ENCODE results near the gene BID. TPM values are rescaled to one million over a fixed set of nuclear protein-coding genes. Genes with fewer than 3 reads are reported as not detected.

Gene BID
- total RNA-seq, 1 experiment from 2014 or later, result 66.7 TPM

GRCh38 chr22:17705951-17706900 is 68.0 kb downstream of the BID start:
- intact Hi-C loops (cut with micrococcal nuclease; ENCODE audit: unreplicated experiment), result no loop called here
- peak; percentile 98 for ATAC-seq
- DNase-seq (ENCODE audit: low read depth, low spot score), result peak; percentile 83
- no peak for TF ChIP-seq SIN3A (IDR thresholded peaks at IDR 0.05; ENCODE audit: borderline replicate concordance, insufficient read depth, low read depth, low read length)
- TF ChIP-seq POLR2AphosphoS5 (IDR thresholded peaks at IDR 0.05; ENCODE audit: low read depth, low read length), result no peak
- TF ChIP-seq TCF7L2 (IDR thresholded peaks at IDR 0.05; ENCODE audit: low read depth, low read length), result no peak
- TF ChIP-seq CTCF (IDR thresholded peaks at IDR 0.05), result no peak
- TF ChIP-seq REST (IDR thresholded peaks at IDR 0.05; ENCODE audit: insufficient read depth in 1 of 2, low read depth in 2 of 2, low read length in 1 of 2), result no peak
- Histone ChIP-seq H3K36me3 (ENCODE audit: control insufficient read depth, insufficient read depth, low read length) (peaks cover 2% of the 10 kb centered on the region), H3K9me3 (ENCODE audit: control insufficient read depth, insufficient read depth, low read depth, low read length) (no peaks in the 10 kb centered on the region), H3K27me3 (ENCODE audit: control insufficient read depth, insufficient read depth, low read length) (no peaks in the 10 kb centered on the region), H3K4me1 (ENCODE audit: control insufficient read depth, insufficient read depth, low read length) (peaks cover 18% of the 10 kb centered on the region), H3K4me3 (ENCODE audit: low read depth in 2 of 2, low read length in 2 of 2) (peak overlapping the region; percentile 24 to 49), H3K27ac (ENCODE audit: low read length) (peak overlapping the region; percentile 75)
- POLR2A ChIA-PET, result interaction anchor here (0.7 kb wide), 2 partner anchors 18 to 67 kb away, joined by 3 to 4 read pairs; no protein-coding TSS in a partner anchor
- in situ Hi-C loops (cut with HindIII; ENCODE audit: low pct_unique_long_range_greater_than_20kb, low sequenced_read_pairs), result no loop called here
- CTCF ChIA-PET, result interaction anchor here (0.7 kb wide), 1 partner anchor 35 kb away, joined by 7 read pairs; no protein-coding TSS in a partner anchor
- BruUV-seq (replicated peaks), result no TSS peak

GRCh38 chr22:17705546-17705945 is 68.7 kb downstream of the BID start:
- TF ChIP-seq SIN3A (IDR thresholded peaks at IDR 0.05; ENCODE audit: borderline replicate concordance, insufficient read depth, low read depth, low read length) (no peak), CTCF (IDR thresholded peaks at IDR 0.05) (no peak), REST (IDR thresholded peaks at IDR 0.05; ENCODE audit: insufficient read depth in 1 of 2, low read depth in 2 of 2, low read length in 1 of 2) (no peak), POLR2AphosphoS5 (IDR thresholded peaks at IDR 0.05; ENCODE audit: low read depth, low read length) (no peak), TCF7L2 (IDR thresholded peaks at IDR 0.05; ENCODE audit: low read depth, low read length) (no peak)
- no peaks in the 10 kb centered on the region for H3K9me3 ChIP-seq (ENCODE audit: control insufficient read depth, insufficient read depth, low read depth, low read length)
- intact Hi-C loops (cut with micrococcal nuclease; ENCODE audit: unreplicated experiment) (no loop called here), in situ Hi-C loops (cut with HindIII; ENCODE audit: low pct_unique_long_range_greater_than_20kb, low sequenced_read_pairs) (no loop called here)
- BruUV-seq (replicated peaks), result no TSS peak
- no peaks in the 10 kb centered on the region for H3K27me3 ChIP-seq (ENCODE audit: control insufficient read depth, insufficient read depth, low read length)
- H3K4me1 ChIP-seq (ENCODE audit: control insufficient read depth, insufficient read depth, low read length), result peaks cover 18% of the 10 kb centered on the region
- no peak for DNase-seq (ENCODE audit: low read depth, low spot score)
- H3K4me3 ChIP-seq (ENCODE audit: low read depth in 2 of 2, low read length in 2 of 2), result no peak overlapping the region
- no peak for ATAC-seq
- peaks cover 3% of the 10 kb centered on the region for H3K36me3 ChIP-seq (ENCODE audit: control insufficient read depth, insufficient read depth, low read length)
- ChIA-PET CTCF (interaction anchor here (0.7 kb wide), 1 partner anchor 36 kb away, joined by 7 read pairs; no protein-coding TSS in a partner anchor), POLR2A (interaction anchor here (0.7 kb wide), 1 partner anchor 17 kb away, joined by 4 read pairs; no protein-coding TSS in a partner anchor)
- peak overlapping the region; percentile 57; the same call in 1 of the 2 replicates for H3K27ac ChIP-seq (ENCODE audit: low read length)
